Stimulated activated CD4-positive, alpha-beta T cell treated with anti-CD3 and anti-CD28 coated beads, Interleukin-15, amount 100 ng/mL, for 48 hours (primary cell): ENCODE measurements around the gene NECAB3.

Source experiments
- DNase-seq, 2 donors: peaks; one replicate each; pipeline ENCODE4 v3.0.0-alpha.2; 2020; ENCODE audit warnings: low read depth in 2 of 2

The NECAB3 gene

GRCh38 chr20:33621717-33622400 is 52.4 kb downstream of the NECAB3 start:
- no peak for DNase-seq

- no peak for DNase-seq
Measured at GRCh38 chr20:33612001-33612400, 62.2 kb downstream of the NECAB3 start.

- DNase-seq: no peak
Measured at GRCh38 chr20:33611106-33611505, 63.1 kb downstream of the NECAB3 start.

- DNase-seq: no peak
Measured at GRCh38 chr20:33609504-33609903, 64.7 kb downstream of the NECAB3 start.
